Stimulated activated CD4-positive, alpha-beta T cell treated with anti-CD3 and anti-CD28 coated beads, Interleukin-15, amount 100 ng/mL, for 24 hours (primary cell): ENCODE results near the gene SCNN1A.
A peak's percentile ranks its signal among the peaks of the same experiment; 100 is the strongest.

Source experiments
- DNase-seq: peaks from one replicate; pipeline ENCODE4 v3.0.0-alpha.2; 2020

SCNN1A gene

GRCh38 chr12:6375269-6376078, at the start of gene SCNN1A:
SCNN1A (minus strand) TSS chr12:6375563; CDS start chr12:6374783, 780 bp downstream.
- DNase-seq: no peak

GRCh38 chr12:6424866-6425265, 49.5 kb upstream of the SCNN1A start:
- no peak for DNase-seq

GRCh38 chr12:6424008-6424347, 48.6 kb upstream of the SCNN1A start:
- no peak for DNase-seq

GRCh38 chr12:6423267-6424007, 48.1 kb upstream of the SCNN1A start:
- peak; percentile 83 for DNase-seq

- no peak for DNase-seq
Measured at GRCh38 chr12:6420364-6420763, 45.0 kb upstream of the SCNN1A start.

- DNase-seq: no peak
Measured at GRCh38 chr12:6418796-6419195, 43.4 kb upstream of the SCNN1A start.

- DNase-seq: no peak
Measured at GRCh38 chr12:6416596-6416995, 41.2 kb upstream of the SCNN1A start.

- no peak for DNase-seq
Measured at GRCh38 chr12:6407236-6407954, 32.0 kb upstream of the SCNN1A start.

GRCh38 chr12:6405963-6406362, 30.6 kb upstream of the SCNN1A start:
- no peak for DNase-seq

- no peak for DNase-seq
Measured at GRCh38 chr12:6404390-6404789, 29.0 kb upstream of the SCNN1A start.

- DNase-seq: no peak
Measured at GRCh38 chr12:6399884-6400644, 24.7 kb upstream of the SCNN1A start.

GRCh38 chr12:6396031-6396430, 20.7 kb upstream of the SCNN1A start:
- no peak for DNase-seq

GRCh38 chr12:6394398-6394797, 19.0 kb upstream of the SCNN1A start:
- DNase-seq: no peak

GRCh38 chr12:6393109-6393508, 17.7 kb upstream of the SCNN1A start:
- no peak for DNase-seq

- no peak for DNase-seq
Measured at GRCh38 chr12:6392504-6392903, 17.1 kb upstream of the SCNN1A start.

GRCh38 chr12:6391013-6391412, 15.7 kb upstream of the SCNN1A start:
- DNase-seq: no peak

GRCh38 chr12:6390084-6390799, 14.9 kb upstream of the SCNN1A start:
- DNase-seq: no peak

- DNase-seq: no peak
Measured at GRCh38 chr12:6387541-6387940, 12.2 kb upstream of the SCNN1A start.

- DNase-seq: no peak
Measured at GRCh38 chr12:6386491-6386890, 11.1 kb upstream of the SCNN1A start.

GRCh38 chr12:6386038-6386437, 10.7 kb upstream of the SCNN1A start:
- DNase-seq: no peak

GRCh38 chr12:6384499-6385436, 9.4 kb upstream of the SCNN1A start:
- no peak for DNase-seq
